Stomach (tissue), 9 donors: Measurements from ENCODE around the gene SNAPC2. TPM values are rescaled to one million over a fixed set of nuclear protein-coding genes. Genes with fewer than 3 reads are reported as not detected.
"Not testable (repeated sequence)": the region's sequence is repeated elsewhere in the genome, so short reads cannot be mapped to it uniquely, and the experiment has no call there.

Experiments
- DNase-seq, 2 donors: peaks; one replicate each; pipeline versions ENCODE4 v3.0.0 to v3.0.0-alpha.2; 2013 to 2019
- H3K27ac ChIP-seq, 5 donors: fragments of 200-600 bp in 4 of 5; sonication (generic) in 4 of 5; one replicate each; pipeline ENCODE4 v1.5.1; 2013 to 2019; ENCODE audit warnings: mild to moderate bottlenecking in 1 of 5, moderate library complexity in 1 of 5
- H3K27me3 ChIP-seq, 3 donors: fragments of 200-600 bp; sonication (generic); one replicate each; pipeline ENCODE4 v1.5.1; 2017 to 2019; ENCODE audit warnings: mixed run types in 1 of 3
- H3K36me3 ChIP-seq, 4 donors: fragments of 200-600 bp; sonication (generic); 1 replicate in 3 of 4; 2 replicates in 1 of 4; pipeline ENCODE4 v1.5.1; 2016 to 2019
- H3K4me1 ChIP-seq, 4 donors: fragments of 200-600 bp; sonication (generic); one replicate each; pipeline ENCODE4 v1.5.1; 2016 to 2019
- H3K4me3 ChIP-seq, 4 donors: fragments of 200-600 bp; sonication (generic) in 3 of 4; one replicate each; pipeline ENCODE4 v1.5.1; 2016 to 2019; ENCODE audit warnings: mild to moderate bottlenecking in 1 of 4
- H3K9me3 ChIP-seq, 4 donors: fragments of 200-600 bp; sonication (generic); one replicate each; pipeline ENCODE4 v1.5.1; 2016 to 2019
- CTCF ChIP-seq, 7 experiments: fragments of 450-650 bp in 4 of 7; fragments of 200-600 bp in 3 of 7; sonication (generic) in 3 of 7; IDR thresholded peaks; one replicate each; pipeline ENCODE4 v1.5.1; 2016 to 2019; ENCODE audit warnings: antibody characterized with exemption in 7 of 7, control low read depth in 2 of 7, mild to moderate bottlenecking in 1 of 7
- EP300 ChIP-seq: sonication (generic); formaldehyde crosslinking; IDR thresholded peaks from one replicate; pipeline ENCODE4 v1.6.1; 2017; ENCODE audit warnings: antibody characterized with exemption
- POLR2A ChIP-seq, 4 donors: fragments of 450-650 bp; IDR thresholded peaks; one replicate each; pipeline ENCODE4 v1.6.1; 2016; ENCODE audit warnings: antibody characterized with exemption in 4 of 4, control low read depth in 2 of 4, mild to moderate bottlenecking in 1 of 4, moderate library complexity in 1 of 4
- POLR2AphosphoS5 ChIP-seq, 3 donors: sonication (generic); formaldehyde crosslinking; IDR thresholded peaks; one replicate each; pipeline ENCODE4 v1.6.1; 2016; ENCODE audit warnings: antibody characterized with exemption in 3 of 3
- WGBS, 5 donors: extraction: QIAGEN DNeasy Blood & Tissue Kit in 3 of 5; methylation state at CpG; one replicate each; pipeline versions ENCODE4 v1.1.5 to v1.1.7; 2013 to 2018; 5-methylcytosine and 5-hydroxymethylcytosine counted together
- intact Hi-C: fragments of 100-400 bp; cut with DNase I; formaldehyde crosslinking; loops from one replicate; pipeline ENCODE4 v1.15.1; 2023; ENCODE audit warnings: low total_unique reads
- polyA plus RNA-seq, 3 donors: library from polyadenylated mRNA; stranded (reverse); fragments of 200-250 nt; gene quantifications; one replicate each; pipeline ENCODE4 v1.2.3, GENCODE V29; 2013
- total RNA-seq, 5 donors: library from RNA; depleted of rRNA; stranded (reverse); fragments of >200 nt; gene quantifications; one replicate each; pipeline versions ENCODE4 v1.1.0 to v1.2.3, GENCODE V29; 2014 to 2016
- donor health status: healthy with polysubstance abuse.
- donor health status: Bipolar disorder and iron deficiency.
- donor health status: healthy.

The SNAPC2 gene
- total and polyA plus RNA-seq, 8 donors: 2.3 to 22.8 (median 14.9) TPM

GRCh38 chr19:7953060-7953459, 32.9 kb downstream of the SNAPC2 start:
- Histone ChIP-seq H3K4me1 (no peaks in the 10 kb centered on the region), H3K9me3 (no peaks in the 10 kb centered on the region), H3K4me3 (no peak overlapping the region), H3K27me3 (no peaks in the 10 kb centered on the region), H3K36me3 (peaks cover 0 to 8% (median 5%) of the 10 kb centered on the region in 4 donors), H3K27ac (no peak overlapping the region)
- DNase-seq: no peak
- 29 to 45% (median 35%) methylated on average over 3 of the region's 3 CpGs for WGBS, 5 donors
- no peak for TF ChIP-seq CTCF (IDR thresholded peaks at IDR 0.05)
- no peak for TF ChIP-seq POLR2A (IDR thresholded peaks at IDR 0.05)
- TF ChIP-seq POLR2AphosphoS5 (IDR thresholded peaks at IDR 0.05): no peak
- no peak for TF ChIP-seq EP300
- intact Hi-C loops: no loop called here

GRCh38 chr19:7953576-7953975, 33.4 kb downstream of the SNAPC2 start:
- Histone ChIP-seq H3K27me3 (no peaks in the 10 kb centered on the region), H3K9me3 (no peaks in the 10 kb centered on the region), H3K36me3 (peaks cover 0 to 12% (median 9%) of the 10 kb centered on the region in 4 donors), H3K27ac (no peak overlapping the region), H3K4me3 (no peak overlapping the region), H3K4me1 (no peaks in the 10 kb centered on the region)
- 67 to 80% (median 80%) methylated on average over 7 of the region's 7 CpGs for WGBS, 5 donors
- no peak for TF ChIP-seq EP300
- no peak for DNase-seq
- intact Hi-C loops: no loop called here

- H3K4me3 ChIP-seq: no peak overlapping the region
- no peak overlapping the region for H3K27ac ChIP-seq
- TF ChIP-seq EP300 (no peak), POLR2A (IDR thresholded peaks at IDR 0.05) (no peak), POLR2AphosphoS5 (IDR thresholded peaks at IDR 0.05) (no peak), CTCF (IDR thresholded peaks at IDR 0.05) (no peak)
- WGBS, 5 donors: 79 to 90% (median 85%) methylated on average over 11 of the region's 11 CpGs
- no peaks in the 10 kb centered on the region for H3K9me3 ChIP-seq
- no peaks in the 10 kb centered on the region for H3K4me1 ChIP-seq
- DNase-seq: no peak
- no peaks in the 10 kb centered on the region for H3K27me3 ChIP-seq
- intact Hi-C loops: no loop called here
- H3K36me3 ChIP-seq: peaks cover 0 to 25% (median 20%) of the 10 kb centered on the region in 4 donors
Observed at GRCh38 chr19:7955696-7956095, 35.6 kb downstream of the SNAPC2 start.

- H3K36me3 ChIP-seq: peaks cover 9 to 60% (median 56%) of the 10 kb centered on the region in 4 donors
- no peak for DNase-seq
- WGBS, 5 donors: 51 to 62% (median 61%) methylated on average over 6 of the region's 6 CpGs
- intact Hi-C loops: no loop called here
- TF ChIP-seq CTCF (IDR thresholded peaks at IDR 0.05) (no peak), POLR2AphosphoS5 (IDR thresholded peaks at IDR 0.05) (no peak), EP300 (no peak), POLR2A (IDR thresholded peaks at IDR 0.05) (no peak)
- no peak overlapping the region for H3K27ac ChIP-seq
- no peaks in the 10 kb centered on the region for H3K4me1 ChIP-seq
- H3K27me3 ChIP-seq: no peaks in the 10 kb centered on the region
- H3K4me3 ChIP-seq: no peak overlapping the region
- H3K9me3 ChIP-seq: no peaks in the 10 kb centered on the region
Observed at GRCh38 chr19:7959211-7959610, 39.1 kb downstream of the SNAPC2 start.

GRCh38 chr19:7961082-7961481, 40.9 kb downstream of the SNAPC2 start:
- 86 to 93% (median 90%) methylated on average over 4 of the region's 4 CpGs for WGBS, 5 donors
- intact Hi-C loops: loop anchor here (10.0 kb wide), 1 partner anchor 294 kb away; no protein-coding TSS in a partner anchor

More at GRCh38 chr19:7961082-7961481, 40.9 kb downstream of the SNAPC2 start:
- H3K27me3 ChIP-seq, H3K27ac ChIP-seq, H3K4me1 ChIP-seq, DNase-seq, H3K4me3 ChIP-seq, H3K9me3 ChIP-seq: not testable (repeated sequence)
- peaks cover 16 to 79% (median 74%) of the 10 kb centered on the region in 4 donors for H3K36me3 ChIP-seq
